A549 treated with ZK216348 at 1 μM for 4 hours (cell line): ENCODE results near the gene FAM177A1. TPM values are rescaled to one million over a fixed set of nuclear protein-coding genes. Genes with fewer than 3 reads are reported as not detected.

Experiments used
- total RNA-seq: library from RNA; stranded (reverse); fragments of 200-300 nt; extraction: Qiagen RNA extraction; gene quantifications from 5 replicates; pipeline ENCODE4 v1.2.3, GENCODE V29; 2022; ENCODE audit warnings: low read depth

Gene FAM177A1, protein sequence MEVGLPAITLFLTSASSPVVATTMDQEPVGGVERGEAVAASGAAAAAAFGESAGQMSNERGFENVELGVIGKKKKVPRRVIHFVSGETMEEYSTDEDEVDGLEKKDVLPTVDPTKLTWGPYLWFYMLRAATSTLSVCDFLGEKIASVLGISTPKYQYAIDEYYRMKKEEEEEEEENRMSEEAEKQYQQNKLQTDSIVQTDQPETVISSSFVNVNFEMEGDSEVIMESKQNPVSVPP
- total RNA-seq, result 95.4 to 113 TPM (median 103 TPM) in 5 replicates

DNA sequence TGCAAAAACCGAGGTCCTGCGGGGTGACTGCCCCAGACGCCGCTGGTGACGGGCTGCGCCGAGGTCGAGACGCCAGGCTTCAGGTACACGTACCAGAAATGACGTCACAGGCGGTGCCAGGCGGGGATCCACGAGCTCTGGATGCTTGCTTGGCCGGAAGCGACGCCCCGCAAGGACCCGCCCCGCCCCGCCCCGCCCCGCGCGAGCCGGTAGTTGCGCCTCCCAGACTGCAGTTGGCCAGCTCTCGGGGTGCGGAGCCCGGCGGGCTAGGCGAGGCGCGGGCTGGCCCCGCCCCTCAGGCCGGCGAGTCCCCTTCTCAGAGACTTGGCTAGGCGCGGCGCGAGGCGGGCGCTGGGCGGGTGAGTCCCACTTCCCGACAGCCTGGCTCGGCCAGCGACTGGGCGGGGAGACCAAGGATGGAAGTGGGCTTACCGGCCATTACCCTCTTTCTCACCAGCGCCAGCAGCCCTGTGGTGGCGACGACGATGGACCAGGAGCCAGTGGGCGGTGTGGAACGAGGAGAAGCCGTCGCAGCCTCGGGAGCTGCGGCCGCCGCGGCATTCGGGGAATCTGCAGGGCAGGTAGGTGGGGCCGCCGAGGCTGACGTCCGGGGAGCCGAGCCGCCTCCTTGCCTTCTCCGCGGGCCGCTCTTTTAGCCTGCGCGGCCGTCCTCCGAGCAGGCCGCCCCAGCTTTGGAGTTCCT, at the start of gene FAM177A1:
TSS of gene FAM177A1 (plus strand) at position 225 of the 703 bp plus-strand sequence. CDS start at position 417, 192 bp downstream.

DNA sequence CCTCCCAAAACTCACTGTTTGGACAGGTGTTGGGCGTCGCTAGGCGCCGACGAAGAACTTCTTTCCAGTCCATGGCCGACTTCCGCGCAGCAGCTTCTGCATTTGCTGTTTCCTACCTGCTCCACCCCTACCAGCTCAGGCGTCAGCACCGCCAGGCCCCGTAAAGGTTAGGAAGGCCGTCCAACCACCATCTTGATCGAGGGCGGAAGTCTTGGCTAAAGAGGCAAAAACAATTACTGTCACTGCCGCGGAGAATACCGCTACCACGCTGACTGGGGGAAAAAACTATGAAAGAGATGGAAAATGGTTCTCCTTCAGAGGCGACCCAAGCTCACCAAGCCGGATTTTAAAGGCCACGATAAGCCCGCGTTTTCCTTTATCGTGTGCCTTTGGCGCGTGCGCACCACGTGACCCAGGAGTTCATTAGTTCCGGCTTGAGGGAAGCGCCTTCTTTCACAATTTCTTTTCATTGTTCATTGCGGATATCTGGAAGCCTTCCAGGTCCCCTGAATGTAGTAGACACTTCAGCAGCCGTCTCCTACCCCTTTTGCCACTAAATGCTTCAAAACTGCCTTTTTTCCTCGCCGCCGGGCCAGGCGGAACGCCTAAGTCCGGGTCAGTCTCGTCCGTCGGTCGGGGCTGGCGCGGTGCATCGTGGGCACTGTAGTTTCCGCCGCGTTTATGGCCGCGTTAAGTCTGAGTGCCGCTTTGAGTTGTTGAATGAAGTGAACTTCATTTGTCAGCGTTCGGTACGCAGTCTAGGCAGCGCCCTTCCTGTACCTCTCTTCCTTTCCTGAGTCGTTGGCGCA, 76.0 kb downstream of the FAM177A1 start, which contains the start of the genes PPP2R3C and PRORP:
TSS of gene PPP2R3C (minus strand) at position 104 of the 809 bp plus-strand sequence. CDS start at position 73, 31 bp downstream.
TSS of gene PRORP (plus strand) at position 666 of the 809 bp plus-strand sequence. CDS start 694 bp downstream, outside the sequence.

Other genes starting within 250 kb of the FAM177A1 start
- 21.2 to 41.5 TPM (median 29.5 TPM) in 5 replicates for gene BAZ1A, start 170.9 kb upstream of the FAM177A1 start, total RNA-seq
- gene SRP54, start 63.3 kb upstream of the FAM177A1 start, total RNA-seq, result 50.8 to 77.7 TPM (median 59.1 TPM) in 5 replicates
- gene PPP2R3C, start 75.7 kb downstream of the FAM177A1 start, total RNA-seq, result 20.3 to 34.5 TPM (median 24.2 TPM) in 5 replicates
- gene PRORP, start 76.3 kb downstream of the FAM177A1 start, total RNA-seq, result 28.2 to 39.0 TPM (median 35.8 TPM) in 5 replicates
- 243 to 337 TPM (median 269 TPM) in 5 replicates for gene PSMA6, start 246.1 kb downstream of the FAM177A1 start, total RNA-seq